Adrenal gland (tissue), 12 donors: ENCODE data around the gene CLEC4M. TPM values are rescaled to one million over a fixed set of nuclear protein-coding genes. Genes with fewer than 3 reads are reported as not detected.

Experiments
- DNase-seq, 7 donors: peaks; one replicate each; pipeline ENCODE4 v3.0.0-alpha.2; 2019 to 2020
- H3K27ac ChIP-seq, 5 donors: fragments of 200-600 bp; sonication (generic) in 4 of 5; 1 replicate in 3 of 5; 2 replicates in 2 of 5; pipeline versions ENCODE4 v1.5.1 to v1.8.0; 2016 to 2020; ENCODE audit warnings: mild to moderate bottlenecking in 1 of 5
- H3K27me3 ChIP-seq: fragments of 200-600 bp; 2 replicates; pipeline ENCODE4 v1.8.0; 2021
- H3K36me3 ChIP-seq, 2 donors: fragments of 200-600 bp; replicated peaks in 1 of 2; 1 replicate in 1 of 2; 2 replicates in 1 of 2; pipeline versions ENCODE4 v1.5.1 to v1.8.0; 2018 to 2022
- H3K4me1 ChIP-seq, 2 donors: fragments of 200-600 bp; replicated peaks in 1 of 2; 1 replicate in 1 of 2; 2 replicates in 1 of 2; pipeline versions ENCODE4 v1.5.1 to v1.8.0; 2018 to 2021
- H3K4me3 ChIP-seq, 4 donors: fragments of 200-600 bp; sonication (generic) in 3 of 4; one replicate each; pipeline ENCODE4 v1.5.1; 2016 to 2018
- H3K9me3 ChIP-seq, 3 donors: fragments of 200-600 bp; sonication (generic) in 1 of 3; replicated peaks in 1 of 3; 1 replicate in 2 of 3; 2 replicates in 1 of 3; pipeline versions ENCODE4 v1.5.1 to v1.8.0; 2016 to 2021
- POLR2A ChIP-seq, 2 donors: fragments of 450-650 bp; IDR thresholded peaks; one replicate each; pipeline ENCODE4 v1.6.1; 2017; ENCODE audit warnings: antibody characterized with exemption in 2 of 2, mild to moderate bottlenecking in 2 of 2, moderate library complexity in 1 of 2
- WGBS, 4 donors: extraction: QIAGEN DNeasy Blood & Tissue Kit in 2 of 4; methylation state at CpG; one replicate each; pipeline versions ENCODE4 v1.1.5 to v1.1.7; 2013 to 2017; 5-methylcytosine and 5-hydroxymethylcytosine counted together
- intact Hi-C, 2 donors: fragments of 100-400 bp; cut with DNase I; formaldehyde crosslinking; loops; one replicate each; pipeline versions ENCODE4 v1.14.1 to v1.15.0; 2022 to 2023
- polyA plus RNA-seq, 3 donors: library from polyadenylated mRNA; stranded (reverse); fragments of 200-250 nt in 2 of 3; fragments of 350-450 nt in 1 of 3; fragmentation: Illumina TruSeq in 1 of 3; extraction: RNeasy Lipid Tissue Mini Kit (QIAGEN cat#74804) in 1 of 3; gene quantifications; one replicate each; pipeline ENCODE4 v1.2.3, GENCODE V29; 2013 to 2014
- total RNA-seq, 9 donors: library from RNA; depleted of rRNA in 4 of 9; stranded (reverse); fragments of >200 nt in 4 of 9; fragments of 120-200 nt in 1 of 9; fragmentation: NEBNext Ultra II Directional in 1 of 9; extraction: Animal tissue kit (Norgen Biotek cat#: 25700) in 1 of 9; gene quantifications; one replicate each; pipeline versions ENCODE4 v1.1.0 to v1.2.4, GENCODE V29; 2013 to 2023
- TF ChIP-seq, protein P1 (sequence below), 6 experiments: fragments of 450-650 bp in 4 of 6; fragments of 200-600 bp in 2 of 6; sonication (generic) in 1 of 6; IDR thresholded peaks; 1 replicate in 5 of 6; 2 replicates in 1 of 6; pipeline versions ENCODE4 v1.5.1 to v1.8.0; 2016 to 2021; ENCODE audit warnings: antibody characterized with exemption in 6 of 6, mild to moderate bottlenecking in 2 of 6, moderate library complexity in 1 of 6
- donor health status: healthy with polysubstance abuse.
- donor health status: Bipolar disorder and iron deficiency.
- donor health status: DM: yes; HTN: yes; CAD: no.
- donor health status: DM: no; HTN: no; CAD: no.
- donor health status: DM: no; HTN: no; CAD: no.
- donor health status: DM: yes; HTN: yes; CAD: no.

CLEC4M gene
- total and polyA plus RNA-seq, 12 donors: 0.37 to 91.6 (median 0.98) TPM; not detected in 1

DNA sequence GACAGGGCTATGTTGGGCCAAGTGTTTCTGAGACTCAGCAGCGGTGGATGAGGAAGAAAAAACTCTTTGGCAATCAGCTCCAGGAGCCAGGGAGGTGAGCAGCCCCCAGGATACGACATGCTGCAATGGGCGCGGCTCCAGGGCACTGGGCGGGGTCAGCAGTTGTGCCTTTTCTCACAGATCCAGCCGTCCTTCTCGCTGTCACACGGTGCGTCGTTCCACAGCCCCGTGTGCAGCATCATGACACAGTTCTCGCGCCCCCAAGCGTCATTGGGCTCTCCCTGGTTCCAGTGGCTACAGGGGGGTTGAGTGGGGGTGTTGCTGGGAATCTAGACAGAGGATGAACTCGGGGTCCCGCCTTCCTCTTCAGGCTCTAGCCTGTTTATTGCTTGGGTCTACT, 33.8 kb upstream of the CLEC4M start:
- Histone ChIP-seq H3K4me1 (peaks cover 0 to 5% of the 10 kb centered on the region in 2 donors), H3K4me3 (no peak overlapping the region), H3K27me3 (peaks cover 36% of the 10 kb centered on the region), H3K27ac (no peak overlapping the region), H3K36me3 (no peaks in the 10 kb centered on the region), H3K9me3 (no peaks in the 10 kb centered on the region)
- WGBS, 4 donors: 12 to 40% (median 22%) methylated on average over 2 to 16 of the region's 16 CpGs
- DNase-seq: no peak
- TF ChIP-seq, protein P1, sequence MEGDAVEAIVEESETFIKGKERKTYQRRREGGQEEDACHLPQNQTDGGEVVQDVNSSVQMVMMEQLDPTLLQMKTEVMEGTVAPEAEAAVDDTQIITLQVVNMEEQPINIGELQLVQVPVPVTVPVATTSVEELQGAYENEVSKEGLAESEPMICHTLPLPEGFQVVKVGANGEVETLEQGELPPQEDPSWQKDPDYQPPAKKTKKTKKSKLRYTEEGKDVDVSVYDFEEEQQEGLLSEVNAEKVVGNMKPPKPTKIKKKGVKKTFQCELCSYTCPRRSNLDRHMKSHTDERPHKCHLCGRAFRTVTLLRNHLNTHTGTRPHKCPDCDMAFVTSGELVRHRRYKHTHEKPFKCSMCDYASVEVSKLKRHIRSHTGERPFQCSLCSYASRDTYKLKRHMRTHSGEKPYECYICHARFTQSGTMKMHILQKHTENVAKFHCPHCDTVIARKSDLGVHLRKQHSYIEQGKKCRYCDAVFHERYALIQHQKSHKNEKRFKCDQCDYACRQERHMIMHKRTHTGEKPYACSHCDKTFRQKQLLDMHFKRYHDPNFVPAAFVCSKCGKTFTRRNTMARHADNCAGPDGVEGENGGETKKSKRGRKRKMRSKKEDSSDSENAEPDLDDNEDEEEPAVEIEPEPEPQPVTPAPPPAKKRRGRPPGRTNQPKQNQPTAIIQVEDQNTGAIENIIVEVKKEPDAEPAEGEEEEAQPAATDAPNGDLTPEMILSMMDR (IDR thresholded peaks at IDR 0.05): no peak
- no peak for TF ChIP-seq POLR2A (IDR thresholded peaks at IDR 0.05)
- intact Hi-C loops: no loop called here

DNA sequence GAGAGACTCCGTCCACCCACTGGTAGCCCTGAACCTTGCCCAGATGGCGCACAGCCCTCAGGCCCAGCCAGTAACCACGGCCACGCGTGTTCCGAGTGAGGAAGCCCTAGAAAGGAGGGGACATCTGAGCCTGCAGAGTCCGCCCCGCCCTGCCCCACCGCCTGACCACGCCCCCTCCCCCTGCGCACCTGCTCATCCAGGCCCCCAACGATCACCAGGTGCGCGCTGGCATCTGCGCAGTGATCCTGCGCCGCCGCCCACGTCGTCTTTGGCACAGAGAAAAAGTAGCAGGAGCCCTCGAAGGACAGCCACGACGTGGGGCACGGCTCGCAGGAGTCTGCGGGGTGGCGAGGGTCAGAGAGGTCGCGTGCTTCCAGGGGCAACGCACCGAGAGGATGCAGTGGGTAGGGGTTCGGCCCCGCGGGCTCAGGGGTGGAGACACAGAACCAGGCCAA, 33.2 kb upstream of the CLEC4M start:
- peaks cover 36% of the 10 kb centered on the region for H3K27me3 ChIP-seq
- 4 to 10% (median 6%) methylated on average over 5 to 34 of the region's 34 CpGs for WGBS, 4 donors

DNA sequence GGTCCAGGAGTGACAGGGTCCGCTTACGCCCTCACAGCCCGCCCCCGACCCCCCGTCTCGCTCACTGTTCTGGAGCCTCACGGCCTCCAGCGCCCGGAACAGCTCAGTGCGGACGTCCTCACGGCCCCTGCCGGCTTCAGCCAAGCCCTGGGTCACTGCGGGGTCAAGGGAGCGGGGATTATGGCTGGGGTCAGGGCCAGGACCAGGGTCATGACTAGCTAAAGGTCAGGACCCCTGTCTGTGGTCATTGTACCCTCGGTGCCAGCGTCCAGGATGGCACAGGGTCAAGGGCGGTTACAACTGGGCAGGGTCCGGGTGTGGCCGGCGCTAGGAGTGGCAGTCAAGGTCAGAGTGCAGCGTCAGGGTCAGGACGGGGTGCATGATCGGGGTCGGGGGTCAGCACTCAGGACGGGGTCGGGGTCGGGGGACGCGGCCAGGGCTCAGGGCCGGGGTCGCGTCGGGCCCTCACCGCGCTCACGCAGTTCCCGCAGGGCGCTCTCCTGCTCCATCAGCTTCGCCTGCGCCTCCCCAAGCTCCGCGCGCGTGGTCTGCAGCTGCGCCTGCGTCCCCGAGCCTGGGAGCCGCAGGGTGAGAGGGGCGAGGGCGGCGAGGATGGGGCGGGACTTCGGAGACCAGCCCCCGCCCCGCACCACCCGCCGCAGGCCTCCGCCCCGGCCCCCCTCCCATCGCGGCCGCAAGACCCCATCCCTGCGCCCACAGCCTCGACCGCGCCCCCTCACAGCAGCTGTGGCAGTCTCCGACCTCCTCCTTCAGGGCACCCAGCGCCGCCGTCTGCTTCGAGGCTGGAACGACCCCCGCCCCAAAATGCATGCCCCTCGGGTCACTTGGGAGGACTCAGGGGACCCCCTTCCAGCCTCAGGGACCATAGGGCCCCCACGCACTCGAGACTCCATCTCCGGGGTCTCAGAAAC, 32.5 kb upstream of the CLEC4M start:
- peaks cover 36% of the 10 kb centered on the region for H3K27me3 ChIP-seq

More for the DNA sequence above, 33.2 kb upstream of the CLEC4M start:
- Histone ChIP-seq H3K36me3 (no peaks in the 10 kb centered on the region), H3K27ac (no peak overlapping the region), H3K4me3 (no peak overlapping the region), H3K4me1 (peaks cover 0 to 5% of the 10 kb centered on the region in 2 donors), H3K9me3 (no peaks in the 10 kb centered on the region)
- intact Hi-C loops: no loop called here
- no peak for DNase-seq
- TF ChIP-seq POLR2A (IDR thresholded peaks at IDR 0.05): no peak
- TF ChIP-seq, protein P1 (IDR thresholded peaks at IDR 0.05): no peak

DNA sequence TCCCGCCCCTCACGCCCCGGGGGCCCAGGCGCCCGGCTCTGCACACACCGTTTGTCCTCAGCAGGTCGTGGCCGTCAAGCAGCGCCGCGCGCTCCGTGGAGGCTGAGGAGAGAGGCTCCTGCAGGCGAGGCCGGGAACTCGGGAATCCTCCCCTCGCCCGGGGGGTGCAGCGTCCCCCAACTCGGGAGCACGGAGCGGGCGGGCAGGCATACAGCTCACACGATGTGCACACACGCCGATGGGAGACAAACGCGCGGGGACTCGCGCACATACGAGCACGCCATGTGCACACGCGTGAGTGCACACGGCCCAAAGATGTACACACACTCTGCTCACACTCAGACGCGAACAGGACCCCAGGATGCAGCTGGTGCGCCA, 31.8 kb upstream of the CLEC4M start:
- Histone ChIP-seq H3K9me3 (no peaks in the 10 kb centered on the region), H3K27ac (no peak overlapping the region), H3K4me1 (peaks cover 0 to 5% of the 10 kb centered on the region in 2 donors), H3K4me3 (no peak overlapping the region), H3K27me3 (peaks cover 36% of the 10 kb centered on the region), H3K36me3 (no peaks in the 10 kb centered on the region)
- TF ChIP-seq, protein P1 (IDR thresholded peaks at IDR 0.05): no peak
- no peak for TF ChIP-seq POLR2A (IDR thresholded peaks at IDR 0.05)
- 34 to 73% (median 61%) methylated on average over 7 to 39 of the region's 39 CpGs for WGBS, 4 donors
- intact Hi-C loops: no loop called here
- no peak for DNase-seq

More for the DNA sequence above, 32.5 kb upstream of the CLEC4M start:
- H3K4me1 ChIP-seq: peaks cover 0 to 5% of the 10 kb centered on the region in 2 donors
- WGBS, 4 donors: 3 to 4% (median 4%) methylated on average over 12 to 78 of the region's 78 CpGs
- H3K27ac ChIP-seq: no peak overlapping the region
- H3K36me3 ChIP-seq: no peaks in the 10 kb centered on the region
- no peak overlapping the region for H3K4me3 ChIP-seq
- TF ChIP-seq POLR2A (IDR thresholded peaks at IDR 0.05): no peak
- TF ChIP-seq, protein P1 (IDR thresholded peaks at IDR 0.05): no peak
- H3K9me3 ChIP-seq: no peaks in the 10 kb centered on the region
- no peak for DNase-seq
- intact Hi-C loops: no loop called here
